Panc1 (cell line): ENCODE data around the gene RPL10L. TPM values are rescaled to one million over a fixed set of nuclear protein-coding genes. Genes with fewer than 3 reads are reported as not detected.

Experiments used
- ATAC-seq: fragments of 200-7000 bp; cut with Tn5 transposase; 2 replicates; pipeline ENCODE4 v1.9.1; 2020; ENCODE audit warnings: mild to moderate bottlenecking, moderate library complexity
- Bru-seq: library from RNA; stranded (reverse); fragments of 400-500 nt; gene quantifications from one replicate; lab custom pipeline; 2021; lab: Mats Ljungman, UMichigan
- BruChase-seq, 2 experiments: library from RNA; stranded (reverse); fragments of 400-500 nt; gene quantifications; one replicate each; lab custom pipeline; 2021; lab: Mats Ljungman, UMichigan
- BruUV-seq: library from RNA; stranded (reverse); fragments of 400-500 nt; replicated peaks from 2 replicates; lab custom pipeline; 2021; lab: Mats Ljungman, UMichigan
- CTCF ChIA-PET: fragments of 300-600 bp; sonication (Branson Sonifier 250); formaldehyde crosslinking; loops from one replicate; lab custom pipeline; 2022; ENCODE audit warnings: antibody characterized with exemption; lab: Charles Lee
- POLR2A ChIA-PET: fragments of 300-600 bp; sonication (Branson Sonifier 250); formaldehyde crosslinking; loops from one replicate; lab custom pipeline; 2022; ENCODE audit warnings: antibody characterized with exemption; lab: Charles Lee
- DNase-seq: peaks from one replicate; pipeline ENCODE4 v3.0.0-alpha.2; 2010; ENCODE audit warnings: low read depth, low spot score
- H3K27ac ChIP-seq: 2 replicates; pipeline ENCODE4 v1.5.1; 2011; ENCODE audit warnings: mild to moderate bottlenecking, low read length, inconsistent platforms
- H3K27me3 ChIP-seq: fragments of 200-500 bp; sonication (Bioruptor generic); 2 replicates; pipeline ENCODE4 v1.6.0; 2014; ENCODE audit warnings: low read length, inconsistent platforms; ENCODE audit not compliant: control insufficient read depth, insufficient read depth
- H3K36me3 ChIP-seq: fragments of 200-500 bp; sonication (Bioruptor generic); 2 replicates; pipeline ENCODE4 v1.5.1; 2014; ENCODE audit warnings: inconsistent platforms, mild to moderate bottlenecking, low read length, moderate library complexity; ENCODE audit not compliant: control insufficient read depth, insufficient read depth
- H3K4me1 ChIP-seq: 2 replicates; pipeline ENCODE4 v1.5.1; 2011; ENCODE audit warnings: inconsistent platforms, mild to moderate bottlenecking, low read length, moderate library complexity; ENCODE audit not compliant: control insufficient read depth, insufficient read depth
- H3K4me3 ChIP-seq, 2 experiments: 2 replicates each; pipeline ENCODE4 v1.5.1; 2011 to 2012; ENCODE audit warnings: low read depth in 2 of 2, low read length in 2 of 2, mild to moderate bottlenecking in 2 of 2, inconsistent platforms in 1 of 2, moderate library complexity in 1 of 2
- H3K9me3 ChIP-seq: fragments of 200-500 bp; sonication (Bioruptor generic); 2 replicates; pipeline ENCODE4 v1.5.1; 2014; ENCODE audit warnings: low read depth, mild to moderate bottlenecking, inconsistent platforms, low read length, moderate library complexity; ENCODE audit not compliant: control insufficient read depth, insufficient read depth
- CTCF ChIP-seq: fragments of 450-650 bp; IDR thresholded peaks from 2 replicates; pipeline ENCODE4 v1.5.1; 2017; ENCODE audit warnings: mild to moderate bottlenecking
- POLR2AphosphoS5 ChIP-seq: IDR thresholded peaks from 2 replicates; pipeline ENCODE4 v1.6.1; 2012; ENCODE audit warnings: mild to moderate bottlenecking, low read depth, low read length, moderate library complexity
- REST ChIP-seq, 2 experiments: IDR thresholded peaks; 2 replicates each; pipeline ENCODE4 v1.6.1; 2011 to 2012; ENCODE audit warnings: low read depth in 2 of 2, control low read depth in 1 of 2, low read length in 1 of 2, mild to moderate bottlenecking in 1 of 2, moderate library complexity in 1 of 2; ENCODE audit not compliant: insufficient read depth in 1 of 2
- SIN3A ChIP-seq: IDR thresholded peaks from 2 replicates; pipeline ENCODE4 v1.6.1; 2012; ENCODE audit warnings: low read depth, mild to moderate bottlenecking, low read length, moderate library complexity, borderline replicate concordance; ENCODE audit not compliant: insufficient read depth
- TCF7L2 ChIP-seq: IDR thresholded peaks from 2 replicates; pipeline ENCODE4 v1.6.1; 2011; ENCODE audit warnings: mild to moderate bottlenecking, low read depth, low read length, inconsistent platforms
- in situ Hi-C: cut with HindIII; loops from 2 replicates; pipeline ENCODE4 v1.10.0; 2016; ENCODE audit warnings: low sequenced_read_pairs, low pct_unique_long_range_greater_than_20kb
- intact Hi-C: fragments of 100-400 bp; cut with micrococcal nuclease; formaldehyde crosslinking; loops from one replicate; pipeline ENCODE4 v1.10.0; 2022; ENCODE audit not compliant: unreplicated experiment
- long read RNA-seq: library from polyadenylated mRNA; unstranded; transcript quantifications from one replicate; pipeline ENCODE4 v2.0.0, GENCODE V29; 2021; ENCODE audit not compliant: unreplicated experiment
- polyA plus RNA-seq: library from polyadenylated mRNA; unstranded; fragments of >200 nt; gene quantifications from one replicate; pipeline ENCODE4 v1.2.1, GENCODE V29; 2012; ENCODE audit warnings: missing spikeins; ENCODE audit not compliant: insufficient read length
- total RNA-seq: library from RNA; stranded (reverse); gene quantifications from one replicate; pipeline ENCODE4 v1.2.1, GENCODE V29; 2021; ENCODE audit not compliant: unreplicated experiment

RPL10L gene
- total RNA-seq, result not detected
- polyA plus RNA-seq, result not detected
- not detected for Bru-seq, nascent RNA
- BruChase-seq, experiment 1, labeled RNA remaining after a 2-hour chase, result not detected
- not detected for BruChase-seq, experiment 2, labeled RNA remaining after a 6-hour chase
- long read RNA-seq, result 0 reads

GRCh38 chr14:46651526-46652144 lies at the start of gene RPL10L:
RPL10L (minus strand) TSS chr14:46651781; CDS start chr14:46651736, 45 bp downstream.
- no TSS peak for BruUV-seq
- ChIA-PET POLR2A (no interaction called here), CTCF (interaction anchor here (0.6 kb wide), 1 partner anchor 675 kb away, joined by 3 read pairs; no protein-coding TSS in a partner anchor)
- H3K27ac ChIP-seq, result no peak within 1 kb of the TSS
- no peaks in the 10 kb centered on the region for H3K36me3 ChIP-seq
- in situ Hi-C loops, result no loop called here
- no peaks in the 10 kb centered on the region for H3K9me3 ChIP-seq
- no peaks in the 10 kb centered on the region for H3K4me1 ChIP-seq
- intact Hi-C loops, result no loop called here
- TF ChIP-seq CTCF (peak; percentile 22; the same call in 1 of the 2 replicates), SIN3A (no peak), REST (IDR thresholded peaks at IDR 0.05; ENCODE audit: insufficient read depth in 1 of 2, low read depth in 2 of 2, low read length in 1 of 2) (no peak), TCF7L2 (no peak), POLR2AphosphoS5 (no peak)
- DNase-seq (no peak), ATAC-seq (no peak)
- H3K4me3 ChIP-seq, result no peak within 1 kb of the TSS
- no peaks in the 10 kb centered on the region for H3K27me3 ChIP-seq

- DNase-seq (no peak), ATAC-seq (no peak)
- POLR2A ChIA-PET, result no interaction called here
- H3K9me3 ChIP-seq, result no peaks in the 10 kb centered on the region
- in situ Hi-C loops (no loop called here), intact Hi-C loops (no loop called here)
- CTCF ChIA-PET, result no interaction called here
- no peak overlapping the region for H3K4me3 ChIP-seq
- no peaks in the 10 kb centered on the region for H3K36me3 ChIP-seq
- BruUV-seq, result no TSS peak
- H3K4me1 ChIP-seq, result no peaks in the 10 kb centered on the region
- no peaks in the 10 kb centered on the region for H3K27me3 ChIP-seq
- H3K27ac ChIP-seq, result no peak overlapping the region
- no peak for TF ChIP-seq CTCF
- no peak for TF ChIP-seq SIN3A
- no peak for TF ChIP-seq TCF7L2
- TF ChIP-seq POLR2AphosphoS5, result no peak
- no peak for TF ChIP-seq REST (IDR thresholded peaks at IDR 0.05; ENCODE audit: insufficient read depth in 1 of 2, low read depth in 2 of 2, low read length in 1 of 2)
Observed at GRCh38 chr14:46691819-46692218, 40.2 kb upstream of the RPL10L start.
